ENCODE results near the gene TRIM33. TPM values are rescaled to one million over a fixed set of nuclear protein-coding genes. Genes with fewer than 3 reads are reported as not detected.
"Not testable (repeated sequence)": the region's sequence is repeated elsewhere in the genome, so short reads cannot be mapped to it uniquely, and the experiment has no call there.

The TRIM33 gene
- total RNA-seq, 3 donors from 2014 or later = 28.6 to 38.1 (median 35.5) TPM

GRCh38 chr1:114388432-114389003, 122.5 kb downstream of the TRIM33 start:
- no peak for DNase-seq
- ATAC-seq = no peak
- no peak for TF ChIP-seq CTCF (IDR thresholded peaks at IDR 0.05)
- H3K4me1 ChIP-seq (ENCODE audit: low read depth) = no peaks in the 10 kb centered on the region
- no peak overlapping the region for H3K4me3 ChIP-seq
- intact Hi-C loops (cut with DNase I, micrococcal nuclease) = no loop called here
- no peaks in the 10 kb centered on the region for H3K36me3 ChIP-seq (ENCODE audit: low read depth)
- peaks cover 17% of the 10 kb centered on the region for H3K9me3 ChIP-seq

GRCh38 chr1:114387585-114387984, 123.4 kb downstream of the TRIM33 start:
- intact Hi-C loops (cut with DNase I, micrococcal nuclease); DNase-seq; H3K36me3 ChIP-seq (ENCODE audit: low read depth); H3K4me3 ChIP-seq; ATAC-seq; H3K4me1 ChIP-seq (ENCODE audit: low read depth): not testable (repeated sequence)
- peaks cover 17% of the 10 kb centered on the region for H3K9me3 ChIP-seq

GRCh38 chr1:114387010-114387360, 124.0 kb downstream of the TRIM33 start:
- DNase-seq = no peak
- Histone ChIP-seq H3K4me1 (ENCODE audit: low read depth) (no peaks in the 10 kb centered on the region), H3K4me3 (no peak overlapping the region), H3K9me3 (peaks cover 17% of the 10 kb centered on the region), H3K36me3 (ENCODE audit: low read depth) (no peaks in the 10 kb centered on the region)
- ATAC-seq = no peak
- intact Hi-C loops (cut with DNase I, micrococcal nuclease) = no loop called here
- TF ChIP-seq CTCF (IDR thresholded peaks at IDR 0.05) = no peak

- Histone ChIP-seq H3K4me3 (no peak overlapping the region), H3K9me3 (peaks cover 17% of the 10 kb centered on the region), H3K36me3 (ENCODE audit: low read depth) (no peaks in the 10 kb centered on the region), H3K4me1 (ENCODE audit: low read depth) (no peaks in the 10 kb centered on the region)
- no peak for TF ChIP-seq CTCF (IDR thresholded peaks at IDR 0.05)
- no peak for DNase-seq
- intact Hi-C loops (cut with DNase I, micrococcal nuclease) = no loop called here
- no peak for ATAC-seq
Observed at GRCh38 chr1:114386129-114387009, 124.6 kb downstream of the TRIM33 start.

GRCh38 chr1:114384922-114385321, 126.1 kb downstream of the TRIM33 start:
- no peak for DNase-seq
- TF ChIP-seq CTCF (IDR thresholded peaks at IDR 0.05) = no peak
- Histone ChIP-seq H3K9me3 (peaks cover 17% of the 10 kb centered on the region), H3K36me3 (ENCODE audit: low read depth) (no peaks in the 10 kb centered on the region), H3K4me3 (no peak overlapping the region), H3K4me1 (ENCODE audit: low read depth) (no peaks in the 10 kb centered on the region)
- no peak for ATAC-seq
- intact Hi-C loops (cut with DNase I, micrococcal nuclease) = no loop called here

GRCh38 chr1:114379987-114380386, 131.0 kb downstream of the TRIM33 start:
- no peak overlapping the region for H3K4me3 ChIP-seq
- ATAC-seq (no peak), DNase-seq (no peak)
- no peaks in the 10 kb centered on the region for H3K36me3 ChIP-seq (ENCODE audit: low read depth)
- no peak for TF ChIP-seq CTCF (IDR thresholded peaks at IDR 0.05)
- intact Hi-C loops (cut with DNase I, micrococcal nuclease) = no loop called here
- H3K9me3 ChIP-seq = peaks cover 24% of the 10 kb centered on the region
- no peaks in the 10 kb centered on the region for H3K4me1 ChIP-seq (ENCODE audit: low read depth)
